PC-3 (cell line): Measurements from ENCODE around the gene SLC2A3.

ENCODE experiments used
- CTCF ChIP-seq: fragments of 300-600 bp; sonication (generic); conservative IDR thresholded peaks from 2 replicates; pipeline ENCODE4 v1.5.1; 2017; ENCODE audit warnings: antibody characterized with exemption, low read depth, mild to moderate bottlenecking, low read length
- EZH2 ChIP-seq: fragments of 300-600 bp; sonication (generic); IDR thresholded peaks from one replicate; pipeline ENCODE4 v1.6.1; 2017; ENCODE audit warnings: antibody characterized with exemption, mild to moderate bottlenecking, low read length; ENCODE audit not compliant: unreplicated experiment
- EZH2phosphoT487 ChIP-seq: fragments of 300-600 bp; sonication (generic); IDR thresholded peaks from 2 replicates; pipeline ENCODE4 v1.6.1; 2018; ENCODE audit warnings: mild to moderate bottlenecking, antibody characterized with exemption, low read length, borderline replicate concordance

- TF ChIP-seq CTCF: peak; percentile 46; the same call in 1 of the 2 replicates
- TF ChIP-seq EZH2: no peak
- no peak for TF ChIP-seq EZH2phosphoT487
These were observed 29.0 kb downstream of the SLC2A3 start for GRCh38 chr12:7907009-7907408.
